ENCODE data around the gene GNG7. TPM values are rescaled to one million over a fixed set of nuclear protein-coding genes. Genes with fewer than 3 reads are reported as not detected.

Gene GNG7
- total and polyA plus RNA-seq, 2 donors (not counting 3 experiments of a cell fraction or from before 2014, with no cell fraction given) = 0.29 to 0.84 TPM

DNA sequence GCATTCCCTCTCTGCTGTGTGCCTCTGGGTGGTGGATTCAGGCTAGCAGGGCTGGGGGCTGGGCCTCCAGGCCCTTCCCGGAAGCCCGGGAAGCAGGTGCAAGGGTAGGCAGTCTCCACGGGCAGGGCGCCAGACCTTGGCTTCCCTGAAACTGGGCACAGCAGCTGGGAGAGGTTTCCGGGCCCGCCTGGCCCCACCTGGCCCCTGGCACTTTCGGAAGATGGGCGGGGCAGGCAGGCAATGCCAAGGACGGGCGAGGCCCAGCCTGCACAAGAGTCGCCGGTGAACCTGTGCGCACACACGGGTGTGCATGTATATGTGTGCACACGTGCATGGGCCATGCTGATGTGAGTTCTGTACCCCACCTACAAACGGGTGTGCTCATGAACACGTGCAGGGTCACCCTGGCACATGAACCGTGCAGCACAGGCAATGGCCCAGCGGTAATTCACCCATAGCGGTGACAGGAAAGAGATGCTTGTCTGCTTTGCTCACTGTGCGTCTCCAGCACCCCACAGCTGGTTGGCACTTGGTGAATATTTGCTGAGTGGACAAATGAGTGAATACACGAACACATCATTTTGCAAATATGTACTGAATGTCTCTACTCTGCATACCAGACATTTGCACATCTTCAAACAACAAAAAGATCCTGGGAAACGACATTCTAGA, 211.2 kb downstream of the GNG7 start:
- CTCF ChIA-PET = interaction anchor here (1.4 to 1.7 kb wide), 2 partner anchors 49 to 52 kb away, joined by 3 to 4 read pairs; no protein-coding TSS in a partner anchor
- H3K4me3 ChIP-seq (replicated peaks in 1 of 3; ENCODE audit: insufficient read depth in 1 of 3, low read depth in 1 of 3, low read length in 3 of 3) = no peak overlapping the region
- H3K9me1 ChIP-seq (replicated peaks; ENCODE audit: control insufficient read depth, extremely low read depth, insufficient read depth, low read length) = no peaks in the 10 kb centered on the region
- peaks cover 28% of the 10 kb centered on the region for H3K4me1 ChIP-seq (ENCODE audit: control insufficient read depth, extremely low read depth, insufficient read depth, low read length)
- H2AFZ ChIP-seq (ENCODE audit: low read depth, low read length) = no peak overlapping the region
- H3K79me2 ChIP-seq (ENCODE audit: control insufficient read depth, insufficient read depth, low read length) = no peaks in the 10 kb centered on the region
- H4K20me1 ChIP-seq (replicated peaks; ENCODE audit: control insufficient read depth, extremely low read depth, insufficient read depth, low read length) = no peaks in the 10 kb centered on the region
- dilution Hi-C loops (cut with MboI; ENCODE audit: extremely low pct_ligation_motif_present, low sequenced_read_pairs) = no loop called here
- intact Hi-C loops (cut with micrococcal nuclease) = loop anchor here (1.0 to 2.0 kb wide), 4 partner anchors 15 to 88 kb away; partner anchors contain the start of gene GADD45B
- peak; percentile 63 for FAIRE-seq
- BruUV-seq (replicated peaks) = no TSS peak
- H3K27ac ChIP-seq (ENCODE audit: insufficient read depth, low read depth, low read length) = peak overlapping the region; percentile 38
- peak overlapping the region; percentile 4 for H3K9ac ChIP-seq (replicated peaks; ENCODE audit: extremely low read depth, insufficient read depth, low read length)
- TF ChIP-seq POLR2AphosphoS5 (IDR thresholded peaks at IDR 0.05; ENCODE audit: insufficient read depth, low read depth, low read length) (no peak), FOS (IDR thresholded peaks at IDR 0.05; ENCODE audit: borderline replicate concordance, insufficient read depth, low read length) (peak; percentile 29), GATA2 (IDR thresholded peaks at IDR 0.05; ENCODE audit: insufficient read depth, insufficient read length, low read depth, low read length) (no peak), CTCF (IDR thresholded peaks at IDR 0.05; ENCODE audit: extremely low read depth in 1 of 2, insufficient read depth in 1 of 2, low read depth in 1 of 2, low read length in 2 of 2) (no peak), EZH2 (IDR thresholded peaks at IDR 0.05; ENCODE audit: borderline replicate concordance, low read depth, low read length, severe bottlenecking) (no peak), JUN (IDR thresholded peaks at IDR 0.05; ENCODE audit: borderline replicate concordance, insufficient read depth, insufficient read length, low read depth) (peak; percentile 53), MYC (IDR thresholded peaks at IDR 0.05; ENCODE audit: low read depth, low read length) (no peak), POLR2A (IDR thresholded peaks at IDR 0.05; ENCODE audit: low read depth, low read length) (no peak)
- TF ChIP-seq, protein P1, sequence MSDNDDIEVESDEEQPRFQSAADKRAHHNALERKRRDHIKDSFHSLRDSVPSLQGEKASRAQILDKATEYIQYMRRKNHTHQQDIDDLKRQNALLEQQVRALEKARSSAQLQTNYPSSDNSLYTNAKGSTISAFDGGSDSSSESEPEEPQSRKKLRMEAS (IDR thresholded peaks at IDR 0.05; ENCODE audit: insufficient read depth, insufficient read length) = peak; percentile 79
- no peaks in the 10 kb centered on the region for H3K36me3 ChIP-seq (ENCODE audit: control insufficient read depth in 2 of 2, extremely low read depth in 1 of 2, insufficient read depth in 2 of 2, low read length in 2 of 2)
- no peaks in the 10 kb centered on the region for H3K27me3 ChIP-seq (ENCODE audit: control insufficient read depth in 2 of 2, insufficient read depth in 2 of 2, low read length in 2 of 2)
- peak; percentile 41 for DNase-seq (ENCODE audit: low read depth, low spot score)
- no peaks in the 10 kb centered on the region for H3K9me3 ChIP-seq (replicated peaks; ENCODE audit: control insufficient read depth, insufficient read depth, low read length)
- no peak overlapping the region for H3K4me2 ChIP-seq (ENCODE audit: insufficient read depth, low read length)
- POLR2A ChIA-PET = no interaction called here

Measured in endothelial cell of umbilical vein (primary cell).